ENCODE results near the gene KSR1.

GRCh38 chr17:27473190-27473747, 17.0 kb downstream of the KSR1 start:
- TF ChIP-seq POLR2A (IDR thresholded peaks at IDR 0.05) (no peak), POLR2AphosphoS5 (IDR thresholded peaks at IDR 0.05) (no peak), CTCF (IDR thresholded peaks at IDR 0.05) (no peak)
